Measurements from ENCODE around the gene RALGPS1. TPM values are rescaled to one million over a fixed set of nuclear protein-coding genes. Genes with fewer than 3 reads are reported as not detected.
"Not testable (repeated sequence)": the region's sequence is repeated elsewhere in the genome, so short reads cannot be mapped to it uniquely, and the experiment has no call there.

RALGPS1 gene
- polyA plus RNA-seq, 1 donor = 7.9 TPM

DNA sequence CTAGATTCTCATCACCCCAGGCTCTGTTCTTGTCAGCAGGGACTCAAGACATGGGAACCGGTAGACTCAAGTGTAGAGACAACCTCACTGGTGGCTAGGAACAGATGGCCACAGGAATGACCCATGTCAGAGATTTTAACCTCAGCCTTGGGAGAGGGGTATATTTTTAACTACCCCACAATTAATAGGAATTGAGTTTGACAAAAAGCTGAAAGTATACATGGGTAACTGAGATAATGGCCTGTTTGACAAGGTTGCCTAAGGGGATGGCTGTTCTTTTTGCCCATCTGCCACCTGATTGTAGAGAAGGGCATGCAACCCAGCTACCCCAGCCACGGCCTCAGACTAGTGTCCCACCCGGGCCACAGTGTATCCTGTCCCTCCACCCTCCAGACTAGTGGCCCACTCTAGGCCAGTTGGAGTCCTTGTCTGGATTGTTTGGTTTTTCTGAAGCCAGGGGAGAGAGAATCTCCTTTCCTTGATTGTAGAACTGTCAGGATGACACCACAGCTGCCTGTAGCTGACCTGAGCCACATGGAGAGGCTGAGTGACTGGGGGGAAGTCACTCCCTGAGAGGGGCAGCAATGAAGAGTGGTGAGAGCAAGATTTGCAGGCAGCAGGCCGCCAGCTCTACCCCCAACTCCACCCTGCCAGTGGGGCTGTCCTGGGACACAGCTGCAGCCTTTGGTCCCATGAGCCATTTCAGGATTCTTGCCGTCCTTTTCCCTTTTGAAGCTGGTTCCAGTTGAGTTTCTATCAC lies 222.5 kb downstream of the RALGPS1 start:
- DNase-seq (ENCODE audit: low read depth) = no peak

DNA sequence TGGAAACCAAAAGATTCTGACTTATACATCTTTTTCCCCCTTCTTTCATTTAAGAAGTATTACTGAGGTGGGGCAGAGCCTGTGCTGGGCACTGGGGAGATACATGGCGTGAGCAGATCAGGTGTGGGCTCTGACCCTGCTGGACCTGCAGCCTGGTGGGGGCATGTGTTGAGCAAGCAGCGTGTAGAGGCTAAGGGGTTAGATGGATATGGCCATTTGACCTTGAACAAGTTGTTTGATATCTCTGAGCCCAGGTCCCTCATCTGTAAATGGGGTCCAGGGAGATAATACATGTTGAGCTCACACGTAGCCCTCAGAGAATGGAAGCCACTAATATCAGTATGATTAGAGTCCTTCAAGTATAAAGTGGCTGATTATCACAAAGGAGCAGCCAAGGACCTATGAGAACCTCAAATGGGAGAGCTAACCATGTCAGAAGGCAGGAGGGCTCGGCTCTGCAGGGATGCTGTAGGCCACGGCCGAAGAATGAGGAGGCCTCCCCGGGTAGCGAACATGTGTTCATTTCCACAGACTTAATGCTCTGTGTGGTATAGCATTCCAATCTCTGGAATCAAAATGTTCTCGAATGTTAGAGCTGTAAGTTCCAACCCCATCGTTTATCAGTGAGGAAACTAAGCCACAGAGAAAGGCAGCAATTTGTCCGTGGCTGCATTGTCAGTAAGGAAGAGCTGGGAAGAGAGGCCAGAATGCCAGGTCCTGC lies 223.2 kb downstream of the RALGPS1 start:
- no peak for DNase-seq (ENCODE audit: low read depth)

DNA sequence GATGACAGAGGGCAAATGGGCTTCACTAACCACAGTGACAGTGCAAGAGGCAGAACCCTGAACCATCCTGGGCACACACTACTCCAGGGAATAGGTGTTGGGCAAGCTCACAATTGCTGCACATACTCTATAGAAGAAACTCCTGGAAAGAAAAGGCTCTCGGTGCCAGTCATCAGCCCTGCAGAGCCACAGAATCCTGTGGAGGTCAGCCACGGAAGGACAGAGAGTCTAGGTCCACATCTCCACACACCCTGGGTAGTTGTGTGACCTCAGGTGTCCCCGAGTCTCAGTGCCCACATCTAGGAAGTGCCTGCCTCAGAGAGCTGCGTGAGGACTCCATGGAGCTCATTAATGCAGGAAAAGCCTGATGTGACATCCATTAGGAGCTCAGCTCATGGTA lies 223.9 kb downstream of the RALGPS1 start:
- DNase-seq (ENCODE audit: low read depth) = no peak

DNA sequence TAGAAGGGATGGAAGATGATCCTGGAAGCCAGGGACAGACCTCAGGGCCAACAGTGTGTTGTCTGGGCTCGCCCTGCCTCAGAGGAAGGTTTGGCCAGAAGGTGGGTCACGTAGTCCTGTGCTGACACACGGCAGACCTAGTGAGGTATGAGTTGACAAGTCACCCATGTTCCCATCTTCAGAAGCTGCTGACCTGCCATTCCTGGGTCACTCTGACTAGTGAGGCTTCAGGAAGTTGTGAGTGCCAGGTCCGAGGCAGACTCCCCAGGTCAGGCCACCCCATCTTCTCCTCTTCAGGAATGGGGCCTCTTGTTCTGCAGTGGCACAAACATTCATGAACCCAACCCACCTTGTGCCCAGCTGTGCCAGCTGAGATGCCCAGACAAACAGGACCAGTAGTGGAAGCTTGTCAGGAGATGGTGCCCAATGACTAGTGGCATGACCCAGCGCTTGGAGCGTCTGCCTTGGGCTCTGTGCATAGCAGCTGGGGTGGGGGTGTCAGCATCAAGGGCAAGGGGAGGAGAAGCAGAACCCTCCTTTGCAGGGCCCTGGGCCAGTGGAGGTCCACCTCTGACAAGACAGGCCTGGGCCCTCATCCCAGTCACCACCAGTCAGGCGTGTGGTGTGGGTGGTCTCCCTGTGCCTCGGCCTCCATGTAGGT lies 224.6 kb downstream of the RALGPS1 start:
- DNase-seq (ENCODE audit: low read depth) = no peak

DNA sequence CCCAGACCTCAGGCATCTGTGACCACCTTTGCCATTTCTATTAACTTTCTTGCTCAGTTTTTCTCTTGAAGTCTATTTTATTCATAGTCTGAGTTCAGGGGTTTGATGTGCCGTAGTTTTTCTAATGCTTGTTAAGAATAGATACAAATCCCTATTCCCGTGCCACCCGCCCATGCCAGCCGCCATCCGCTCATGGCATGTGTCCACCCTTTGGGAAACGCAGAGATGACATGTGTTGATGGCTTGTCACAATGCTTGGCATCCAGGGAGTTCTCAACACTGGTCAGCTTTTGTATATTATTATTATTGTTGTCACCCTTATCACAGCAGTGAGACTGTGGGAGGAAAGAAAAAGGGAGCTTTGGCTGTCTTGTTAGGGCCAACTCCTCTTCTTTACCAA lies 225.2 kb downstream of the RALGPS1 start:
- no peak for DNase-seq (ENCODE audit: low read depth)

DNA sequence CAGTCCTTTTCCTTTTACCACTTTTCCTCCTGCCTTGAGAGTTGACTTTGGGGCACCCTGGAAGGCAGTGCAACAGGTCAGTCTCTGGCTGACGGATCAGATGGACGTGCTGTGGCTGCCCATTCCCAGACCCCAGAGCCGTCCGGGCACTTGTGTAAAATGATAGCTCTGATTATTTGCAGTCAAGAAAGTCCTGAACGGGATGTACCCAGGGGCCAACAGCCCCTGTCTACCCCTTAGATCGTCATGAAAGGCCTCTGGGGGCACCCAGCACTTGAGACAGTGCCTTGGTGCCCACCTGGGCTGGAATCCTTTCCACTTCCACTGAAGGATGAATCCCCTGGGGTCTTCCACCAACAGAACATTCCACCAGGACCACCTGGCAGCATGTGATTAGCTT lies 225.6 kb downstream of the RALGPS1 start:
- DNase-seq (ENCODE audit: low read depth) = no peak

GRCh38 chr9:127140842-127141675 lies 226.5 kb downstream of the RALGPS1 start:
- no peak for DNase-seq (ENCODE audit: low read depth)

DNA sequence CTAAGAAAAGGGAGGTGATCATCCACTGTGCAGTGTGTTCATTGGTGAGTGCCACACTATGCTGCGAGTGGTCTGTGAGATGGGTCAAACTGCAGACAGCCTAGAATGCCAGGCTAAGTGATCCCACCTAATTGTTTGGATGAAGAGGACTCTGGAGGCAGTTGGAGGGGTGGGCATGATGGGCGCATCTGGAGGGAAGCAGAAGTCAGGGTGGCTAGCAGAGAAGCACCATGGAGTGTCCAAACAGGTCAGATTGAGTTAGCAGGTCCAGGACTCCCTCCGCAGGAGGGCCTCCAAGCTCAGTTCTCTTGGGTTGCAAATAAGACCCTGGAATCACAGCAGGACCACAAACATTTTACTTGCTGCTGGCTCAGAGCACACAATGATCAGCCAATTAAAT lies 227.7 kb downstream of the RALGPS1 start:
- no peak for DNase-seq (ENCODE audit: low read depth)

DNA sequence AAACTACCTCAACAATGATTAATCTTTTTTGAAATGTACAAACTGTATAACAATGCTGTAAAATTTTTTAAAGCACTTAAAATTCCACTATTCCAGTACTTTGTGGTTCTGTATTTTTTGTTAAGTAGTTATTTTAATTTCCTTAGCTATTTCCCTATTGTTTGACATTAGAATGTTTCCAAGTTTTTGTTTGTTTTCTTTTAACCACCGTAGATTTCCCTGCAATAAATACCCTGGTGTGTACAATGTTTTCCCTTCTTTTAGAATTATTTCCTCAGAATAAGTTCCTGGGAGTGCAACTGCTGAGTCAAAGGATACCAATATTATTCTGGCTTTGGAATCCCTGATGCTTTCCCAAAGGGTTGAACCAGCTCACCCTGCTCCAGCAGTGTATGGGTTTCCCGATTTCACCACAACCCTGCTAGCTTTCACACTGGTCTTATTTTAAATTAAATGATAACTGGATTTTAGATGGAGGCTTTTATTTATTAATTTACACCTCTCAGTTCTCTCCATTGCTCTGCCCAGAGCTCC lies 228.4 kb downstream of the RALGPS1 start:
- no peak for DNase-seq (ENCODE audit: low read depth)

GRCh38 chr9:127143920-127144465 lies 229.4 kb downstream of the RALGPS1 start:
- no peak for DNase-seq (ENCODE audit: low read depth)

GRCh38 chr9:127144670-127145445 lies 230.3 kb downstream of the RALGPS1 start:
- no peak for DNase-seq (ENCODE audit: low read depth)

GRCh38 chr9:127146841-127147240 lies 232.3 kb downstream of the RALGPS1 start:
- not testable (repeated sequence) for DNase-seq (ENCODE audit: low read depth)

- no peak for DNase-seq (ENCODE audit: low read depth)
Measured at GRCh38 chr9:127147251-127147650, 232.7 kb downstream of the RALGPS1 start.

GRCh38 chr9:127148014-127148413 lies 233.4 kb downstream of the RALGPS1 start:
- DNase-seq (ENCODE audit: low read depth) = no peak

- DNase-seq (ENCODE audit: low read depth) = no peak
Measured at GRCh38 chr9:127149010-127149409, 234.4 kb downstream of the RALGPS1 start.

DNA sequence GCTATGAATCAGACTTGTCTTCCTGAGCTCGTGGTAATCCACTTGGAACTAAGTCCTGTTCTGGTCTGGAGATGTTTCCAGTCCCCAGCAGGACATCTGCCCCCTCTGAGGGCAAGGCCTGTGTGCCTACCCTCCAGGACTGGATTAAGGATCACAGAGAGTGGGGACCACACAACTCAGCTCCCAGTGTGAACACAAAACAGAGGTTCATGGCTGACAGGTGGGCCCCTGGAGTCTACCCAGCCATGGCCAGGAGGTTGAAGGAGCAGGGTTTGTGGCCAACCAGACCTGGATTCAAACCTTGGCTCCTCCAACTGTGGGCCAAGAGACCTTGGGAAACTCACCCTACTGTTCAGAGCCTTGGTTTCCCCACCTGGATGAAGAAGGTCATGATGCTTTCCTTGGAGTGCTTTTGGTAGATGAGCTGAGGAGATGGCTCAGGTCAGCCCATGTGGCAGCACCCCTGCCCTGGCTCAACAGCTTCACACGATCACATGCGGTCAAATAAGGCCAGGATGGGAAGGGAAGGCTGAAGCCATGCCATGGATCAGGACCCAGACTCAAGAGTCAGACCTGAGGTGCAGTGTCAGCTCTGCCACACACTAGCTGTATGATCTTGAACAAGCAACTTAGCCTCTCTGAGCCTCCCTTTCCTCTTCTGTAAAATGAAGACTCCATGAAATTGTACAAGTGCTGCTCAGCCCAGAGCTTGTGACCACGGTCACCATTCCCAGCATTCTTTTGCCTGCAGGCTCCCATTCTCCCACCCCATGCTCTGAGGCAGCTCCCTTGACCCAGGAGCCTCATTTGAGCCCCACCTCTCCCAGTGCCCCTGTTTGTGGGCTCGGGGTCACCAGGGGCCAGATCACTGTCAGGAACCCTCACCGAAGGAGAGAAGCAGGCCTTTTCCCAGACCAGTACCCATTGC lies 235.1 kb downstream of the RALGPS1 start:
- no peak for DNase-seq (ENCODE audit: low read depth)

GRCh38 chr9:127153501-127153900 lies 238.9 kb downstream of the RALGPS1 start:
- no peak for DNase-seq (ENCODE audit: low read depth)

- DNase-seq (ENCODE audit: low read depth) = no peak
Measured at GRCh38 chr9:127154003-127154389, 239.4 kb downstream of the RALGPS1 start.

All from forelimb muscle (tissue), 1 donor.